SK-N-SH treated with all-trans-retinoic acid at 6 μM for 48 hours (cell line): ENCODE data around the gene MCEE.

Source experiments
- BACH2 ChIP-seq: fragments of 250-450 bp; sonication (Bioruptor Pico); IDR thresholded peaks from 2 replicates; pipeline ENCODE4 v1.9.0; 2021; ENCODE audit warnings: mild to moderate bottlenecking, borderline replicate concordance
- PPARA ChIP-seq: fragments of 250-450 bp; sonication (Bioruptor Pico); IDR thresholded peaks from 2 replicates; pipeline ENCODE4 v1.5.0; 2020; ENCODE audit warnings: mild to moderate bottlenecking, borderline replicate concordance
- TF ChIP-seq, protein P1 (sequence below): fragments of 250-450 bp; sonication (Bioruptor Pico); IDR thresholded peaks from 2 replicates; pipeline ENCODE4 v1.5.1; 2021; ENCODE audit warnings: mild to moderate bottlenecking, moderate library complexity
- TF ChIP-seq, protein P2 (sequence below): fragments of 250-450 bp; sonication (Bioruptor Pico); IDR thresholded peaks from 2 replicates; pipeline ENCODE4 v1.8.0; 2020; ENCODE audit warnings: mild to moderate bottlenecking, moderate library complexity, borderline replicate concordance

DNA sequence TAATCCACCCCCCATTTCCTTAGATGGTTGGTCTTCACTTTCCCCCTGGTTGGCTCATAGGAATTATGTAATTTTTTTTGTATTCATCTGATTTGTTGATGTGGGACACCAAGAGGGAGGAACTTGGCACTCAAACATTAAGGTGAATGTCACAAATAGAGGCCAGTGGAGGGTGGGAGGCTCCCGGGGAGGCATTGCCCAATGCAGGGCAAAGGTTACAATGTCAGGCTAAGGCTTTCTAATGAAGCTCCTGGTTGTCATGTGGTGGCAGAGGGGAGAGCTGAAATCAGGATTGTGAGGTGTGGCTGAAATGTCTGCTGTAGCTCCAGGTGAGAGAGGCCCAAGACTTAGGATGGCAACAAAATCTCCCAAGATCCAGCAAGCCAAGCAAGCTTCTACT lies 43.1 kb upstream of the MCEE start:
- TF ChIP-seq PPARA (CRISPR knock-in tag) (no peak), BACH2 (CRISPR knock-in tag) (no peak)
- TF ChIP-seq, protein P1, sequence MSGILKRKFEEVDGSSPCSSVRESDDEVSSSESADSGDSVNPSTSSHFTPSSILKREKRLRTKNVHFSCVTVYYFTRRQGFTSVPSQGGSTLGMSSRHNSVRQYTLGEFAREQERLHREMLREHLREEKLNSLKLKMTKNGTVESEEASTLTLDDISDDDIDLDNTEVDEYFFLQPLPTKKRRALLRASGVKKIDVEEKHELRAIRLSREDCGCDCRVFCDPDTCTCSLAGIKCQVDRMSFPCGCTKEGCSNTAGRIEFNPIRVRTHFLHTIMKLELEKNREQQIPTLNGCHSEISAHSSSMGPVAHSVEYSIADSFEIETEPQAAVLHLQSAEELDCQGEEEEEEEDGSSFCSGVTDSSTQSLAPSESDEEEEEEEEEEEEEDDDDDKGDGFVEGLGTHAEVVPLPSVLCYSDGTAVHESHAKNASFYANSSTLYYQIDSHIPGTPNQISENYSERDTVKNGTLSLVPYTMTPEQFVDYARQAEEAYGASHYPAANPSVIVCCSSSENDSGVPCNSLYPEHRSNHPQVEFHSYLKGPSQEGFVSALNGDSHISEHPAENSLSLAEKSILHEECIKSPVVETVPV (CRISPR knock-in tag), result no peak
- TF ChIP-seq, protein P2, sequence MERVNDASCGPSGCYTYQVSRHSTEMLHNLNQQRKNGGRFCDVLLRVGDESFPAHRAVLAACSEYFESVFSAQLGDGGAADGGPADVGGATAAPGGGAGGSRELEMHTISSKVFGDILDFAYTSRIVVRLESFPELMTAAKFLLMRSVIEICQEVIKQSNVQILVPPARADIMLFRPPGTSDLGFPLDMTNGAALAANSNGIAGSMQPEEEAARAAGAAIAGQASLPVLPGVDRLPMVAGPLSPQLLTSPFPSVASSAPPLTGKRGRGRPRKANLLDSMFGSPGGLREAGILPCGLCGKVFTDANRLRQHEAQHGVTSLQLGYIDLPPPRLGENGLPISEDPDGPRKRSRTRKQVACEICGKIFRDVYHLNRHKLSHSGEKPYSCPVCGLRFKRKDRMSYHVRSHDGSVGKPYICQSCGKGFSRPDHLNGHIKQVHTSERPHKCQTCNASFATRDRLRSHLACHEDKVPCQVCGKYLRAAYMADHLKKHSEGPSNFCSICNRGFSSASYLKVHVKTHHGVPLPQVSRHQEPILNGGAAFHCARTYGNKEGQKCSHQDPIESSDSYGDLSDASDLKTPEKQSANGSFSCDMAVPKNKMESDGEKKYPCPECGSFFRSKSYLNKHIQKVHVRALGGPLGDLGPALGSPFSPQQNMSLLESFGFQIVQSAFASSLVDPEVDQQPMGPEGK (CRISPR knock-in tag), result no peak
